ENCODE measurements around the gene CIROP. TPM values are rescaled to one million over a fixed set of nuclear protein-coding genes. Genes with fewer than 3 reads are reported as not detected.

The CIROP gene, protein sequence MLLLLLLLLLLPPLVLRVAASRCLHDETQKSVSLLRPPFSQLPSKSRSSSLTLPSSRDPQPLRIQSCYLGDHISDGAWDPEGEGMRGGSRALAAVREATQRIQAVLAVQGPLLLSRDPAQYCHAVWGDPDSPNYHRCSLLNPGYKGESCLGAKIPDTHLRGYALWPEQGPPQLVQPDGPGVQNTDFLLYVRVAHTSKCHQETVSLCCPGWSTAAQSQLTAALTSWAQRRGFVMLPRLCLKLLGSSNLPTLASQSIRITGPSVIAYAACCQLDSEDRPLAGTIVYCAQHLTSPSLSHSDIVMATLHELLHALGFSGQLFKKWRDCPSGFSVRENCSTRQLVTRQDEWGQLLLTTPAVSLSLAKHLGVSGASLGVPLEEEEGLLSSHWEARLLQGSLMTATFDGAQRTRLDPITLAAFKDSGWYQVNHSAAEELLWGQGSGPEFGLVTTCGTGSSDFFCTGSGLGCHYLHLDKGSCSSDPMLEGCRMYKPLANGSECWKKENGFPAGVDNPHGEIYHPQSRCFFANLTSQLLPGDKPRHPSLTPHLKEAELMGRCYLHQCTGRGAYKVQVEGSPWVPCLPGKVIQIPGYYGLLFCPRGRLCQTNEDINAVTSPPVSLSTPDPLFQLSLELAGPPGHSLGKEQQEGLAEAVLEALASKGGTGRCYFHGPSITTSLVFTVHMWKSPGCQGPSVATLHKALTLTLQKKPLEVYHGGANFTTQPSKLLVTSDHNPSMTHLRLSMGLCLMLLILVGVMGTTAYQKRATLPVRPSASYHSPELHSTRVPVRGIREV
- not detected for polyA plus RNA-seq (2013, experiment 1 of 2)
- not detected for polyA plus RNA-seq (2013, experiment 2 of 2)

DNA sequence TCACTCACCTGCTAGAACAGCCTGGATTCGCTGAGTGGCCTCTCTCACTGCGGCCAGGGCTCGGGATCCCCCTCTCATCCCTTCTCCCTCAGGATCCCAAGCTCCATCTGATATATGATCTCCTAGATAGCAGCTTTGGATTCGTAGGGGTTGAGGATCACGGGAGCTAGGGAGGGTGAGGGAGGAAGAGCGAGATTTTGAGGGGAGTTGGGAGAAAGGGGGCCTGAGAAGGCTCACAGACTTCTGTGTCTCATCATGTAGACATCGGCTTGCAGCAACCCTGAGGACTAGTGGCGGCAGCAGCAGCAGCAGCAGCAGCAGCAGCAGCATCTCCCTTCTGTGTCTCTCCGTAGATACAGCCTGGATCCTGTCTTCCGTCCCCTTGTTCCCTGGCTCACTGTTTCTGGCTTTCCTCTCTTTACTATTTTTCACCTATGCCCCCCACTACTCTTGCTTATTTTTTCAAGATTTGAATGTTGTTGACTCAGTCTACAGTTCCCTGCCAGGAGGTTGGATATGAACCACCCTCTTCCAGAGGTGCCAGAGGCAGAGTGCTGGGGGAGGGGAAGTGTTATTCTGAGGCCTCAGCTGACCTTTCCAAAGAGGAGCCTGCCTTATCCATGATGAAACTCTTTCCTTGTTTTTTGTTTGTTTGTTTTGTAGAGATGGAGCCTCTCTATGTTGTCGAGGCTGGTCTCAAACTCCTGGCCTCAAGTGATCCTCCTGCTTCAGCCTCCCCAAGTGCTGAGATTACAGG is at the start of gene CIROP:
Gene CIROP, minus strand, starts transcription at position 399 of the 757 bp plus-strand sequence. Its CDS starts 69 bp downstream, at position 330.
- Histone ChIP-seq H3K18ac (ENCODE audit: low read length) (no peak within 1 kb of the TSS), H3K4me3 (ENCODE audit: low read length in 2 of 2) (no peak within 1 kb of the TSS), H3K4ac (ENCODE audit: low read length) (no peak within 1 kb of the TSS), H3K27me3 (ENCODE audit: control insufficient read depth in 3 of 3, insufficient read depth in 3 of 3, low read depth in 1 of 3, low read length in 3 of 3) (no peaks in the 10 kb centered on the region), H2BK15ac (ENCODE audit: low read length) (no peak within 1 kb of the TSS), H4K8ac (ENCODE audit: low read depth, low read length) (no peak within 1 kb of the TSS), H3K9me3 (replicated peaks in 1 of 2; ENCODE audit: control insufficient read depth in 2 of 2, insufficient read depth in 1 of 2, low read depth in 1 of 2, low read length in 2 of 2) (peaks cover 0 to 2% of the 10 kb centered on the region in 2 donors), H2AK5ac (ENCODE audit: low read depth, low read length) (no peak within 1 kb of the TSS), H3K23ac (ENCODE audit: low read depth, low read length, poor library complexity) (no peak within 1 kb of the TSS), H3K14ac (ENCODE audit: low read length) (no peak within 1 kb of the TSS), H3K9ac (ENCODE audit: low read depth, low read length, poor library complexity) (no peak within 1 kb of the TSS), H3K27ac (replicated peaks; ENCODE audit: low read length) (no peak within 1 kb of the TSS), H2BK5ac (ENCODE audit: low read length) (no peak within 1 kb of the TSS), H3K36me3 (replicated peaks in 1 of 2; ENCODE audit: control insufficient read depth in 2 of 2, insufficient read depth in 2 of 2, low read length in 2 of 2) (peaks cover 0 to under 1% of the 10 kb centered on the region in 2 donors), H3K79me1 (ENCODE audit: low read depth, low read length) (no peaks in the 10 kb centered on the region), H2BK12ac (ENCODE audit: low read length) (no peak within 1 kb of the TSS), H3K4me1 (ENCODE audit: control insufficient read depth in 2 of 2, insufficient read depth in 1 of 2, low read depth in 1 of 2, low read length in 2 of 2) (no peaks in the 10 kb centered on the region), H4K91ac (ENCODE audit: low read depth, low read length, poor library complexity) (no peak within 1 kb of the TSS), H2BK120ac (ENCODE audit: low read depth, low read length) (no peak within 1 kb of the TSS), H2AFZ (ENCODE audit: low read length) (peak within 1 kb of the TSS; percentile 77), H3K4me2 (ENCODE audit: insufficient read depth, low read length, poor library complexity, severe bottlenecking) (no peak within 1 kb of the TSS)
- no CpG with 5 or more reads among the region's 11 CpGs for WGBS, 2 donors (ENCODE audit: extremely low coverage in 2 of 2, insufficient read length in 2 of 2, insufficient replicate concordance in 1 of 2)
- DNase-seq (ENCODE audit: low spot score): no peak

DNA sequence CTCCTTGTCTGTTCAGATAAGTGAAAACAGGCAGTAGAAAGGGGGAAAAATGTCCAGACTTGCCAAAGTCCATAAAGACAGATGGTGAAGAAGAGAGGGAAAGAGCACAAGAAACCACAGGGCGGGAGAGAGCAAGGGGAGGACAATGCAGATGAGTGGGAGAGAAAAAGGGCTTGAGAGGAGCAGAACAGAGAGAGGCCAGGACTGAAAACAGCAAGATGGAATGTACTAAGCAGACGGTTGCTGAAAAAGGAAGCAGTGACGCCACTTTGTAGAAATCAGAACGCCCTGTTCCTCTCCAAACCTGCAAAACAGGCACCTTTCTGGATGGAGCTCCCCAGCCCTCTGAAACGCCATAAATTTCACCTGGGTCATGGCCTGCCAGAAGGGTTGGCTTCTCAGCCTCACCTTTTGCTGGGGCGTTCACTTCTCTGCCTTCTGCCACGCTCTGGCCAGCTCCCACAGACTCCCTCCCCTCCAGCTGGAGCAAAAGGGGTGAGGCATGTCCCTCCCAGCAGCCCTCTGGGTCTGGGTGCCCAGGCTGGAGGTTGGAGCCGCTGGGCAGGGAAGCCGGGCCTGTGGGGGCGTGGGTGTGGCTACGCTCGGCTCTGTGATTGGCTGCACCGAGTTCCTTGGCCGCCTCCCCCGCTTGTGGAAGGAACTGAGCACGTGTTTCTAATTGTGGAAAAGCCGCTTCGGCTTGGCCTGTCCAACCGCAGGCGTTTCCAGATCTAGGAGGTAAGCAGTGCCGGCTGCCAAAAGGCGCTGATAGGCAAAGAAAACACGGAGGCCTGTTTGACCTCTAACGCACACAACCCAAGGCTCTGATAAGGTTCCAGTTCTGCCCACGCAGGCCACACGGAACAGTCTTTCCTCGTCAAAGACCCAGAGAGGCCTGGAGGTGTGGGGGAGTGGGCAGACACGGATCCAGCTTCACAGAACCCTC is 49.3 kb upstream of the CIROP start:
- Histone ChIP-seq H2BK15ac (ENCODE audit: low read length) (peak overlapping the region; percentile 34), H2BK120ac (ENCODE audit: low read depth, low read length) (no peak overlapping the region), H3K79me1 (ENCODE audit: low read depth, low read length) (no peaks in the 10 kb centered on the region), H3K27me3 (ENCODE audit: control insufficient read depth in 3 of 3, insufficient read depth in 3 of 3, low read depth in 1 of 3, low read length in 3 of 3) (no peaks in the 10 kb centered on the region), H3K9ac (ENCODE audit: low read depth, low read length, poor library complexity) (no peak overlapping the region), H4K8ac (ENCODE audit: low read depth, low read length) (peak overlapping the region; percentile 53), H2BK5ac (ENCODE audit: low read length) (no peak overlapping the region), H2AK5ac (ENCODE audit: low read depth, low read length) (no peak overlapping the region), H4K91ac (ENCODE audit: low read depth, low read length, poor library complexity) (no peak overlapping the region), H3K4me3 (ENCODE audit: low read length in 2 of 2) (no peak overlapping the region), H2AFZ (ENCODE audit: low read length) (peak overlapping the region; percentile 51), H3K4me1 (ENCODE audit: control insufficient read depth in 2 of 2, insufficient read depth in 1 of 2, low read depth in 1 of 2, low read length in 2 of 2) (peaks cover 7 to 16% of the 10 kb centered on the region in 2 donors), H2BK12ac (ENCODE audit: low read length) (no peak overlapping the region), H3K18ac (ENCODE audit: low read length) (peak overlapping the region; percentile 72), H3K27ac (replicated peaks; ENCODE audit: low read length) (peak overlapping the region; percentile 36), H3K4me2 (ENCODE audit: insufficient read depth, low read length, poor library complexity, severe bottlenecking) (no peak overlapping the region), H3K23ac (ENCODE audit: low read depth, low read length, poor library complexity) (peak overlapping the region; percentile 87), H3K4ac (ENCODE audit: low read length) (no peak overlapping the region), H3K36me3 (replicated peaks in 1 of 2; ENCODE audit: control insufficient read depth in 2 of 2, insufficient read depth in 2 of 2, low read length in 2 of 2) (peaks cover 2% of the 10 kb centered on the region in 2 donors), H3K9me3 (replicated peaks in 1 of 2; ENCODE audit: control insufficient read depth in 2 of 2, insufficient read depth in 1 of 2, low read depth in 1 of 2, low read length in 2 of 2) (no peaks in the 10 kb centered on the region), H3K14ac (ENCODE audit: low read length) (no peak overlapping the region)
- DNase-seq (ENCODE audit: low spot score): no peak
- WGBS, 2 donors (ENCODE audit: extremely low coverage in 2 of 2, insufficient read length in 2 of 2, insufficient replicate concordance in 1 of 2): no CpG with 5 or more reads among the region's 28 CpGs

DNA sequence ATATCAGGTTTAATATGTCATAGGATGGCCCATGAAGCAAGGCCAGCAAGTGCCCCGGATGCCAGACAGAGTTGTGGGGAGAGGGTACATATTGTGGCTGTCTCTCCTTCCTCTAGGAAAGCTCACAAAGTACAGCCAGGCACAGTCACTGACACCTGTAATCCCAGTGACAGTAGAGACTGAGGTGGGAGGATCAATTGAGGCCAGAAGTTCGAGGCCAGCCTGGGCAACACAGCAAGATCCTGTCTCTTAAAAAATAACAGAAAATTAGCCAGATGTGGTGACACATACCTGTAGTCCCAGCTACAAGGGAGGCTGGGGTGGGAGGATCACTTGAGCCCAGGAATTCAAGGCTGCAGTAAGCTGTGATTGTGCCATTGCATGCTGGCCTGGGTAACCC is 46.6 kb upstream of the CIROP start:
- Histone ChIP-seq H3K27me3 (ENCODE audit: control insufficient read depth in 3 of 3, insufficient read depth in 3 of 3, low read depth in 1 of 3, low read length in 3 of 3) (no peaks in the 10 kb centered on the region), H2BK120ac (ENCODE audit: low read depth, low read length) (no peak overlapping the region), H3K79me1 (ENCODE audit: low read depth, low read length) (no peaks in the 10 kb centered on the region), H2AFZ (ENCODE audit: low read length) (no peak overlapping the region), H3K36me3 (replicated peaks in 1 of 2; ENCODE audit: control insufficient read depth in 2 of 2, insufficient read depth in 2 of 2, low read length in 2 of 2) (peaks cover 2 to 6% of the 10 kb centered on the region in 2 donors), H2BK5ac (ENCODE audit: low read length) (no peak overlapping the region), H3K27ac (replicated peaks; ENCODE audit: low read length) (no peak overlapping the region), H2BK15ac (ENCODE audit: low read length) (no peak overlapping the region), H4K91ac (ENCODE audit: low read depth, low read length, poor library complexity) (no peak overlapping the region), H3K4me2 (ENCODE audit: insufficient read depth, low read length, poor library complexity, severe bottlenecking) (no peak overlapping the region), H3K4me3 (ENCODE audit: low read length in 2 of 2) (no peak overlapping the region), H3K18ac (ENCODE audit: low read length) (no peak overlapping the region), H2BK12ac (ENCODE audit: low read length) (no peak overlapping the region), H3K14ac (ENCODE audit: low read length) (no peak overlapping the region), H3K9me3 (replicated peaks in 1 of 2; ENCODE audit: control insufficient read depth in 2 of 2, insufficient read depth in 1 of 2, low read depth in 1 of 2, low read length in 2 of 2) (peaks cover 0 to 5% of the 10 kb centered on the region in 2 donors), H4K8ac (ENCODE audit: low read depth, low read length) (no peak overlapping the region), H3K4me1 (ENCODE audit: control insufficient read depth in 2 of 2, insufficient read depth in 1 of 2, low read depth in 1 of 2, low read length in 2 of 2) (peaks cover 6 to 19% of the 10 kb centered on the region in 2 donors), H2AK5ac (ENCODE audit: low read depth, low read length) (no peak overlapping the region), H3K23ac (ENCODE audit: low read depth, low read length, poor library complexity) (no peak overlapping the region), H3K9ac (ENCODE audit: low read depth, low read length, poor library complexity) (no peak overlapping the region), H3K4ac (ENCODE audit: low read length) (no peak overlapping the region)
- no peak for DNase-seq (ENCODE audit: low spot score)
- no CpG with 5 or more reads among the region's 2 CpGs for WGBS, 2 donors (ENCODE audit: extremely low coverage in 2 of 2, insufficient read length in 2 of 2, insufficient replicate concordance in 1 of 2)
